Erythroblast (primary cell): ENCODE data around the gene EPHA1.

ENCODE experiments used
- GATA1 ChIP-seq: IDR thresholded peaks from 2 replicates; pipeline ENCODE4 v1.6.1; 2011; ENCODE audit warnings: low read depth, mild to moderate bottlenecking, control low read depth, low read length, moderate library complexity
- POLR2A ChIP-seq: IDR thresholded peaks from 2 replicates; pipeline ENCODE4 v1.6.1; 2011; ENCODE audit warnings: mild to moderate bottlenecking, low read length

DNA sequence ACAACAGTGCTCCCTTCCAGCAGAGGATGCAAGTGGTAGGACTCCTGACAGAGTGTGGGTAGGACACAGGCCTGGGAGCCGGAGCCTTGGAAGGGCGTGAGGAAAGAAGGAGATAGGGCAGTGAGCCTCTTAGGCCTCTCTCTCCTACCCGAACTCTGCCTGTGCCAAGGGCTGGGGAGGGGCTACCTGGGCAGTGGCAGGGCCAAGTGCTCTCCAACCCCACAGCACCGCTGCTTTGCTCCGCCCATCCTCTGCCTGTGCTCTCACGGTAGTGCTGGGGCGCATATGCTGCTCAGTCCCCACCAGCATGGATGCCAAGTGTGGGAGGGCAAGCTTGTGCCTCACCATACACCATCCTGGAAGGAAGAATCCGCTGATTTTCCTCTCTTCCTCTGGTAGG, 53.7 kb downstream of the EPHA1 start:
- no peak for TF ChIP-seq POLR2A
- no peak for TF ChIP-seq GATA1
